AG09319 (cell line): ENCODE data around the gene SLC66A1.

Experiments
- DNase-seq: peaks from one replicate; pipeline ENCODE4 v3.0.0-alpha.2; 2010; ENCODE audit warnings: low read depth; ENCODE audit errors: extremely low read depth
- CTCF ChIP-seq: IDR thresholded peaks from 2 replicates; pipeline ENCODE4 v1.5.1; 2011; ENCODE audit warnings: low read depth, mild to moderate bottlenecking, inconsistent platforms, low read length, moderate library complexity

The SLC66A1 gene

GRCh38 chr1:19328486-19328885 is 16.4 kb downstream of the SLC66A1 start:
- DNase-seq, result no peak
- no peak for TF ChIP-seq CTCF

- no peak for DNase-seq
- TF ChIP-seq CTCF, result no peak
Observed at GRCh38 chr1:19329188-19329587, 17.1 kb downstream of the SLC66A1 start.

GRCh38 chr1:19329611-19330010 is 17.5 kb downstream of the SLC66A1 start:
- no peak for TF ChIP-seq CTCF

DNA sequence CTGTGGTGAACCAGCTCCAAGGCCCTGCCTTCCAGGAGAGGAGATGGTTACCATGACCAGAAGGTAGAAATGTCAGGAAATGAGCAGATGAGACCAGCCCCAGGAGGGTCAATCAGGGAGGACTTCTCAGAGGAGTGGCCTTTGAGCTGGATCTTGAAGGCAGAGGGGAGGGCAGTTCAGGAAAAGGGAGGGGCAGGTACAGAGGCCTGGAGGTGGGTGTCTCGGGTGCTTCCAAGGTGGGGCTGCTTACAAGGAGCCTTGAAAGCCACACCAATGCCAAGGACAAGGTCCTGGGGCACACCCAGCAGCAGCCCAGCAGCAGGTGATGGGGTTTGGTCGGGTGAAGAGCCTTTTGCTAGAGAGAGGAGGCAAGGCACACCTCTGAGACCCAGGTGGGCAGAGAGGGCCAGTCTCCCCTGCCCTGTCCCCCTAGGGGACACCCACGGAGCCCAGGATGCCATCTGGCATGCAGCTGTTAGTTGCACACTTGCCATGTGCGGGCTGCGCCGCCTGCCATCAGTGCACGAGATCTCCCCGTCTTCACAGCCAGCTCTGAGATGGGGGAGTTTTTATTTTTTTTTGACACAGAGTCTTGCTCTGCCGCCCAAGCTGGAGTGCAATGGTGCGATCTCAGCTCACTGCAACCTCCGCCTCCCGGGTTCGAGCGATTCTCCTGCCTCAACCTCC is 18.5 kb downstream of the SLC66A1 start:
- TF ChIP-seq CTCF, result no peak

More at GRCh38 chr1:19329611-19330010, 17.5 kb downstream of the SLC66A1 start:
- no peak for DNase-seq

DNA sequence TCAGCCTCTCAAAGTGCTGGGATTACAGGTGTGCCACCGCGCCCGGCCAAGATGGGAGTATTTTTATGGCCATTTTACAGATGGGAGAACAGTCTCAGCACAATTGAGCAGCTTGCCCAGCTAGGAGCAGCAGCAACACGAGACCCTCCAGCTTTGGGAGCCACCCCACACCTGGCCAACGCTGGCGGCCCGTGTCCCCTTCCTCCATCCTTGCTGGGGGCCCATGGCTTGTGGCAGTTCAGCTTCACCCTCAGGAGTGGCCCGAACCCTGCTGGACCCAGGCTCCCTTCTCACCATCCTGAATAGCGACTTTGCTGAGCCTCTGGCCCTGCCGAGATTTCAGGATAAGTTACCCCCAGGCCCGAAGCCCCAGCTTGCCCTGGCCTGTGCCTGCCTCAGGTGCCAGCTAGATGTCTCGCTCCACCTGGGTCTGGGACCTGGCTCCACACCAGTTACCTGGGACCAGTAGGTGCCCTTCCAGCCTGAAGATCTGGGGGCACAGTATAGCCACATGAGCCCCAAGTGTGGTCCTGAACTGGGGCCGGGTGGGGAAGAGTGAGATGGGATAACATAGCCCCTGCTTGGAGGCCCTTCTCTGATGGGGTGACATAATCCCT is 19.2 kb downstream of the SLC66A1 start:
- no peak for TF ChIP-seq CTCF
- DNase-seq, result no peak

More for the DNA sequence above, 18.5 kb downstream of the SLC66A1 start:
- DNase-seq, result no peak

- TF ChIP-seq CTCF, result no peak
- no peak for DNase-seq
Observed at GRCh38 chr1:19332832-19333231, 20.7 kb downstream of the SLC66A1 start.

DNA sequence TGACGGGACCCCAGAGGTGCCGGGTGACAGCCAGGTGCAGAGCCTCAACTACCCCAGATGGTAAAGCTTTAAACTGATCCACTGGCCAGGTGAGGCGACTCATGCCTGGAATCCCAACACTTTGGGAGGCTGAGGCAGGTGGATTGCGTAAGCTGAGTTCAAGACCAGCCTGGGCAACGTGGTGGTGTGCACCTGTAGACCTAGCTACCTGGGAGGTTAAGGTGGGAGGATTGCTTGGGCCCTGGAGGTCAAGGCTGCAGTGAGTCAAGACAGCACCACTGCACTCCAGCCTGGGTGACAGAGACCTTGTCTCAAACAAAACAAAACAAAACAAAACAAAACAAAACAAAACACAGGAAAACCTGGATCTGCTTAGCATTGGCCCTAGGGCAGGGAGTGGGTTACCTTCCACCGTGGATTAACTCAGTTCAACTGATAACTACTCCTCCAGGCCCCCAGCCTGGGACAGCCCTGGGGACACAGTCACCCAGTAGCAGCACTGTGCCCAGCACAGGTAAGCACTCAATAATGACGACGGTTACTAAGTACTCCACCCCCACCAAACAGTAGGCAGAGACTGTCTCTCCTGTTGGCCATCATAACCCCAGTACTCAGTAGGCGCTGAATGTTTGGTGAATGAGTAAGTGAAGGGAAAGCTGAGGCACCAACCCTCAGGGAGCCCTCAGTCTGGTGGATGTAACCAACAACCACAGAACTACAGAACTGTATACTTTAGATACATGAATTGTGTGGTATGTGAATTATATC is 21.6 kb downstream of the SLC66A1 start:
- no peak for TF ChIP-seq CTCF
- DNase-seq, result no peak
